NCI-H146 treated with DMSO at 0.1 percent for 48 hours (cell line): ENCODE results near the gene NYNRIN.
A peak's percentile ranks its signal among the peaks of the same experiment; 100 is the strongest.

ENCODE experiments used
- DNase-seq: peaks from one replicate; lab custom pipeline; 2025; ENCODE audit not compliant: unreplicated experiment; lab: John Stamatoyannopoulos, UW

Gene NYNRIN

GRCh38 chr14:24430143-24430681 is 31.4 kb downstream of the NYNRIN start:
- DNase-seq: peak; percentile 9

- no peak for DNase-seq
These were observed 32.1 kb downstream of the NYNRIN start for GRCh38 chr14:24430682-24431568.

- peak; percentile 49 for DNase-seq
These were observed 32.9 kb downstream of the NYNRIN start for GRCh38 chr14:24431569-24432258.

GRCh38 chr14:24432259-24433131 is 33.7 kb downstream of the NYNRIN start:
- DNase-seq: no peak

GRCh38 chr14:24434036-24434435 is 35.2 kb downstream of the NYNRIN start:
- no peak for DNase-seq

- DNase-seq: no peak
These were observed 35.9 kb downstream of the NYNRIN start for GRCh38 chr14:24434676-24435075.

GRCh38 chr14:24435192-24435810 is 36.5 kb downstream of the NYNRIN start:
- DNase-seq: no peak

GRCh38 chr14:24435998-24436354 is 37.2 kb downstream of the NYNRIN start:
- DNase-seq: no peak

- peak; percentile 42 for DNase-seq
These were observed 37.7 kb downstream of the NYNRIN start for GRCh38 chr14:24436355-24437019.

GRCh38 chr14:24437020-24437735 is 38.4 kb downstream of the NYNRIN start:
- DNase-seq: no peak

GRCh38 chr14:24437736-24438067 is 38.9 kb downstream of the NYNRIN start:
- DNase-seq: no peak

GRCh38 chr14:24438223-24439097 is 39.7 kb downstream of the NYNRIN start:
- DNase-seq: no peak

- DNase-seq: no peak
These were observed 40.5 kb downstream of the NYNRIN start for GRCh38 chr14:24439257-24439656.

- DNase-seq: no peak
These were observed 41.2 kb downstream of the NYNRIN start for GRCh38 chr14:24439830-24440605.

- no peak for DNase-seq
These were observed 42.0 kb downstream of the NYNRIN start for GRCh38 chr14:24440606-24441399.

GRCh38 chr14:24441485-24441884 is 42.7 kb downstream of the NYNRIN start:
- DNase-seq: no peak

- DNase-seq: no peak
These were observed 43.1 kb downstream of the NYNRIN start for GRCh38 chr14:24441904-24442239.
